ENCODE measurements around the gene SCNN1G.
"Not testable (repeated sequence)": the region's sequence is repeated elsewhere in the genome, so short reads cannot be mapped to it uniquely, and the experiment has no call there.

The SCNN1G gene, protein sequence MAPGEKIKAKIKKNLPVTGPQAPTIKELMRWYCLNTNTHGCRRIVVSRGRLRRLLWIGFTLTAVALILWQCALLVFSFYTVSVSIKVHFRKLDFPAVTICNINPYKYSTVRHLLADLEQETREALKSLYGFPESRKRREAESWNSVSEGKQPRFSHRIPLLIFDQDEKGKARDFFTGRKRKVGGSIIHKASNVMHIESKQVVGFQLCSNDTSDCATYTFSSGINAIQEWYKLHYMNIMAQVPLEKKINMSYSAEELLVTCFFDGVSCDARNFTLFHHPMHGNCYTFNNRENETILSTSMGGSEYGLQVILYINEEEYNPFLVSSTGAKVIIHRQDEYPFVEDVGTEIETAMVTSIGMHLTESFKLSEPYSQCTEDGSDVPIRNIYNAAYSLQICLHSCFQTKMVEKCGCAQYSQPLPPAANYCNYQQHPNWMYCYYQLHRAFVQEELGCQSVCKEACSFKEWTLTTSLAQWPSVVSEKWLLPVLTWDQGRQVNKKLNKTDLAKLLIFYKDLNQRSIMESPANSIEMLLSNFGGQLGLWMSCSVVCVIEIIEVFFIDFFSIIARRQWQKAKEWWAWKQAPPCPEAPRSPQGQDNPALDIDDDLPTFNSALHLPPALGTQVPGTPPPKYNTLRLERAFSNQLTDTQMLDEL
- 0 to 0.12 (median 0) reads per million in 4 experiments for total RNA-seq

DNA sequence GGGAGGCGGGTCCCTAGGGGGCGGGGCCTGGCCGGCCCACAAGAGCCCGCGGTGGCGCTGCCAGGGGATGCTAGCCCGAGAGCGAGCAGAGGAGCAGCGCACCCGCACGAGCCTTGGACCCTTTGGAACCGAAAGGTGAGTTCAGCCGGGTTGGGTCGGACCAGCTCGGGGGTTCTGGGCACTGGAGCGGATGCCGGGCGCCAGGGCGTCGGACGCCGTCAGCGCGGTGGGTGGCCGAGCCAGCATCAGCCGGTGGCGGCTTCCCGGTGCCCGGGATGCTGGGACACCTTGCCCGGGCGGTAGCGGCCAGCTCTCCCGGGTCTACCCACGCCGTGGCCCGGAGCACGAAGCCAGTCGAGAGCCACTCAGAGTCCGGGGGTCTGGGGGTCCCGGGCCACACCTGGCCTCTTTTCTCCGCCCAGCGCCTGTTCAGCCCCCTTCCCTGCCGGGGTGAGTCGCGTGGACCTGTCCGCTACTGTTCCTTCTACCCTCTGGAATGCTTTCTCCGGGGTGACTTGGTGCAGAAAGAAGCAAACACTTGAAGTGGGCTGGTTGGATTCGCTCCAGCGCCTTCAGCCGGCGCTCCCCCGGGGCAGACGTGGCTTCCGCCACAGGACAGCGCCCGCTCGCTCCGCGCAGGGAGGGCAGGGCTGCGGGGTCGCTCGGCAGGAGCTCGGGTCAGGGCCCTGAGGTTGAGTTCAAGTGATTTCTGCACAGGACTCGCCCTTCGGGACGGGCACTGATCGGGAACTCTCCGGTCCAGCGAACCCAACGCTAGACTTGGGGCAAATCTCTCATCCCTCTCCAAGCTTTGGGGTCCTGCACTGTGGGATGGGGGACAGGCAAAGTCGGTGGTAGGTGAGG, at the start of gene SCNN1G:
Gene SCNN1G (plus strand): TSS at position 67 of the 864 bp plus-strand sequence. CDS start 3,527 bp downstream, outside the sequence.
- no peak for DNase-seq

DNA sequence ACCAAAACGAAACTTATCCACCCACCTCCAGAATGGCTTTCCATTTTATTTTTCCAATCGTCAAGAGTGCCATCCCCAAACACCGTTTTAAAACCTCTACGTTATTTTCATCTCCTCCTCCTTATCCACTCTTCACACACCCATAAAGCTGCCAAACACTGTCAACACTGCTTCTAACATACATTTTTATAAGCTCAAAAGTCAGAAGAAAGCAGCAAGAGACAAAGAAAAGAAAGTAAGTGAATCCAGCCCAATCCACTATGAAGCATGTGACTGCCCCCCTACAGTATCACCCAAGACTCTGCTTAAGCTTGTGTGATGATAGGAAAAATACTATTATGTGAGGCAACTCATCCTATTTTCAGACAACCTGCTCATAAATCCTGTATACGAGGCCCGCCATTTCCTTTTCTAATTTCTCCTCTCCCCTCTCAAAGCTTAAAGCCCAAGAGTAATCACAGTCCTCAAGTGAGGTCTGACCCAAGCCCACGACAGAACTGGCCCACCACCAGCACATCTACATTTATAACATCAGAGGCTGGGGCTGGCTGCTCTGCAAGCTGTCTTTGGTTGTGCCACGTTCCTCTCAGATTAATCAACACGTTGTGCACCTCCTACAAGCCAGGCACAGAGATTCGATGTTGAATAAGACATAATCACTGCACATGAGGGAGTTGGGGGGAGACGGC, 49.6 kb upstream of the SCNN1G start:
- no peak for DNase-seq

DNA sequence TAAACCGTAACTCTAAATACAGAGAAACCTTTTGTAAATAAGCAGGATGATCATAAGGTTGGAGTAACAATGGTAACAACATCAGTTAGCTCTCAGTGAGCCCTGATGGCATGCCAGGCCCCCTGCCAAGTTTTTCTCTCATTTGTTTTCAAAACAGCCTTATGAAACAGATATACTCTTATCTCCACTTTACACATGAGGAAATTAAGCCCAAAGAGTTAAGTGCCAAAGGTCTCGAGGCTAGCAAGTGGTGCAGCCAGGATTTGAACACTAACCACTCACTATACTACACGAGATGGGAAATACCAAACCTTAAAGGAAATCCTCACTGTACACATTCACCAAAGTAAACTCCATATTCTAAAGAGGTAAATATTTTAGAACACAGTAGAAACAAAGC, 48.3 kb upstream of the SCNN1G start:
- no peak for DNase-seq

DNA sequence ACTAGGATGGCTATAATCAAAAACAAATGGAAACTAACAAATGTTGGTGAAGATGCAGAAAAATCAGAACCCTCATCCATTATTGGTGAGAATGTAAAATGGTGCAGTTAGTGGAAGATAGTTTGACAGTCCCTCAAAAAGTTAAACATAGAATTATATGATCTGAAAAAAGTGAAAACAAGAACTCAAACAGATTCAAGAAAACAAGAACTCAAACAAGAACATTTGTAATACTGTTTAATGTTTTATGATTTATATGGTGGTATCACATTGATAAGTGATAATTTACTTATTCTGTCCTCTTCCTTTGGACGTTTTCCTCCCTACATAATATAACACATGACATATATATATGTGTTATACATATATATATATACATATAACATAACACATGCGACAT, 45.3 kb upstream of the SCNN1G start:
- DNase-seq, result no peak

DNA sequence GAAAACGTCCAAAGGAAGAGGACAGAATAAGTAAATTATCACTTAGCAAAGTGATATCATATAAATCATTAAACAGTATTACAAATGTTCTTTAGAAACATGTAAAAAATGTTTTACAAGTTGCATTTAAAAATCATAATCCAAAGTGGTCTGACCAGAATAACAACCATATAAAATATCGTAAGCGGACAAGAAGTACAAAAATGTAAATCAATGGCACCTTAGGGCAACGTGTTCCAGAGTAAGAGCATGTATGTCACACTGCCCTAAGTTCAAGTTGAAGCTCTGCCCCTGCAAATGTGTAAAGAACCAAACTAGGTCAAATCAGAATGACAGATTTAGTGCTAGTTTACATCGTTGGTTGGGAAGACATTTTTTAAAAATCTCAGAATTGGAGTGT, 44.7 kb upstream of the SCNN1G start:
- DNase-seq, result no peak

DNA sequence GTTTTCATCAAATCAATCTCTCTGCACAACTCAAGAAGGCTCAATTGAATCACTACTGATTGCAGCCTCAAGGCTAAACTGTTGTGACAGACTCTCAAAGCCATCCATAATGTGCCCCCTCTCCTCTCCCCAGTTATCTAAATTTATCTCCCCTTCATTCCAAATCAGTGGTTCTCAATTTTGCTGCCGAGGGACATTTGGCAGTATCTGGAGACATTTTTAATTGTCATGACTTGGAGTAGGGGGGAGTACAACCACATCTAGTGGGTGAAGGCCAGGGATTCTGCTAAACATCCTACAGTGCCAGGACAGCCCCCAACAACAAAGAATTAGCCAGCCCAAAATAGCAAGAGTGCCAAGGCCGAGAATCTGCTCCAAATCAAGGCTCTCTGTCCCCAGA, 42.4 kb upstream of the SCNN1G start:
- no peak for DNase-seq

DNA sequence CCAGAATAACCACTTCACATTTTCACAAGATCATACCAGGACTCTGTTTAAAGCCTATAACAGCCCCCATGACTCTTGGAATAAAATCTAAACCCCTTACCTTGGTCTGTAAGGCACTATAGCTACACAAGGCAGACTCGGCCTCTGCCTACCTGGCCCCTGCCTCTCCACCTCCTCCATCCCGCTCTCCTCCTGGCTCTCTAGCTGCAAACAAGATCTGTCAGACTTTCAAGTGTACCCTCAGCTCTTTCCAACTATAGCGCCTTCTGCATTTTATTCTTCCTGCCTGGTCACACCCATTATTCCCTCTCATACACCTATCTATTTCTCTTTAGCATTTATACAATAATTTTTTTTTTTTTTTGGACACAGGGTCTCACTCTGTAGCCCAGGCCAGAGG, 41.5 kb upstream of the SCNN1G start:
- DNase-seq, result no peak

DNA sequence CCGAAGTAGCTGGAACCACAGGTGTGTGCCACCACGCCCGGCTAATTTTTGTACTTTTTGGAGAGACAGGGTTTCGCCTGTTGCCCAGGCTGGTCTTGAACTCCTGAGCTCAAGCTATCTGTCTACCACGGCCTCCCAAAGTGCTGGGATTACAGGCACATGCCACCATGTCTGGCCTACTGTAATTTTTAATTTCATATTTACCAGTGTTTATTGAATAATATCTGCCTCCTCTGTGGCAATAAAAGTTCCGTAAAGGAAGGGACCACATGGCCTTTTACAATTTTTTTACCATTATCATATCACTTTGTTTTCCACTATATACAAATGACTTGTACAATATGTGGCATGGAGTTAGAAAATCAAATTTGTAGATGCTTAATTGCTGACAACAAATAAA, 41.0 kb upstream of the SCNN1G start:
- DNase-seq, result no peak

DNA sequence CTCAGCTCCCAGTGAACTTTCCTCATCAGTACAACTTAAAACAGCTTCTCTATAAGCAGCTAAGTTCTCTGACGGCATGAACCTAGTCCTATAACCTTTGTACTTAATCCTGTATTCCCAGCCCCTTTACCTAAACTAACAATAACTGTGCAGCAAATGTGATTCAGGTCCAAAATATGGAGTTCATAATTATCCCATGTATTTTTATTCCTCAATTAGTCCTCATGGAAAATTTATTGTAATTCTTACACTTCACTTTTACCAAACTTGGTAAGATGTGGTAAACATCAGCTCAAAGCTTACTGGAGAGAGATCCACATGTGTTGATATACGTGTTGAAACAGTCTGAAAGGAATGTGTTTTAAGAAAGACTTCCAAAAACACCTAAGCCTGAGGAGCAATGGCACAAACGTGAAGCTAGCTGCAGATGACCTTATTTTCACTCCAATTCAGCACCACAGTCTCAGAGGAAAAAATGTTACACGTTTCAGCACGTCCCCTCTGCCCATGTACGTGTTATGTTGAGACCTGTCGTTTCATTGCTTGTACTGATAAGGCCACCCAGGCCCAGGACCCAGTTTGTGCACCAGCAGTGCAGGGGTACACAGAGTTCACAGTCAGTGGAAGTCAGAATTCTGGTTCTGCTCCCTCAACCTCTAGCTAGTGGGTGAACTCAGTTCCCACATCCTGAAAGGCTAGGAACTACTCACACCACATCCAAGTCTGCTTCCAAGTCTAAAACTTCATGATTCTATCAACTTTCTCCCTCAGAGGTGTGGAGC, 40.4 kb upstream of the SCNN1G start:
- no peak for DNase-seq

DNA sequence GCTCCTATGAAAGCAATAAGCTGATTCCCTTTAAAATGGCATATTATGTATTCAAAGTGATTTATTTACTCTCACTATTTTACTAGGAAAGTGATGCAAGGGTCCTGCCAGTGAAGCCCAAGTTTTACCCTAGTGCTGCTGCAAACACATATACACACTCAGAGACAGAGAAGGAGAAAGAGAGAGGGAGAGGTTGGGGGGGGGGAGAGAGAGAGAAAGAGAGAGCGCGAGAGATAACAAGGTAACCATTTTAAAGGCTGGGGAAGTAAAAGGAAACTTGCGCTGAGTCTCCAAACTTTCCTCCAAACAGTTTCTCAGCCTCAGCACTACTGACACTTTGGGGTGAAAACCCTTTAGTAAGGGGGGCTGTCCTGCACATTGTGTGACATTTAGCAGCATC, 39.2 kb upstream of the SCNN1G start:
- DNase-seq, result no peak

DNA sequence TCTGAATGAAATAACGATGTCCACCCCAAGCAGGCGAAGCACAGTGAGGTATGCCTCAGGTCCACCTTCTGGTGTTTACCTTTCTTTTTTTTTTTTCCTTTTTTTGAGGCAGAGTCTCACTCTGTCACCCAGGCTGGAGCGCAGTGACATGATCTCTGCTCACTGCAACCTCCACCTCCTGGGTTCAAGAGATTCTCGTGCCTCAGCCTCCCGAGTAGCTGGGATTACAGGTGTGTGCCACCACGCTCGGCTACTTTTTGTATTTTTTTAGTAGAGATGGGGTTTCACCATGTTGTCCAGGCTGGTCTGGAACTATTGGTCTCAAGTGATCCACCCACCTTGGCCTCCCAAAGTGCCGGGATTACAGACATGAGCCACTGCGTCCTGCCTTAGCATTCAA, 38.2 kb upstream of the SCNN1G start:
- DNase-seq, result not testable (repeated sequence)

DNA sequence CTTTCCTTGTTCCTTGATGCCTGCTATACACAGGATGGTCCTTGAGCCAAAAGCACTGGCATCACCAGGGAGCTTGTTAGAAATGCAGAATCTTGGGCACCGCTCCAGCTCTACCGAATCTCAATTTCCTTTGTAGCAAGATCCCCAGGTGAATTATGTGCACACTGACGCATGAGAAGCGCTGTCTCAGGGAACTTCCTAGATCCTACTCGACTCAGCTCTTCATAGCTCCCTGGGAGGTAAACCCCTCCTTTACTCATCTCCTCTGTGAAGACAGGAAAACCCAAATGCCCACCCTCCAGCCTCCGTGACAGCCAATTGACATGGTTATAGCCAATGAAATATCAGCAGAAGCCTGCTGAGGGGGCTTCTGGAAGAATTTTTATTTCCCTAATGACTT, 37.4 kb upstream of the SCNN1G start:
- no peak for DNase-seq

DNA sequence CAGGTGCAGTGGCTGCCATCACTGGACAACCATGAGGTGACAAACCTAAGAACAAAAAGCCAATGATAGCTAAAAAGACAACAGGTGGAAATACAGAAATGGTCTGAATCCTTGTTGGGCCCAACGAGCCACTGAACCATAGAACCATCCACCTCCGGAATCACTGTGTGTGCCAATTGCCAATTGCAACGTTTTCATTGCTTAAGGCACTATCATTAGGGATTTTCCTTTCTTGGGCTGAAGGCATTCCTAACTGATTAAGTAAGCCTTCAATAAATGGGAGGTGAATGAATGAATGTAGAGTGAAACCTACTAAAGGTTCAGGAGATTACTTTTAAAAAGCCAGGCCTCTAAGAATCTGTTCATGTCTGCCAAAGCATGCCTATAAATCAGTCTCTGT, 36.9 kb upstream of the SCNN1G start:
- DNase-seq, result no peak

DNA sequence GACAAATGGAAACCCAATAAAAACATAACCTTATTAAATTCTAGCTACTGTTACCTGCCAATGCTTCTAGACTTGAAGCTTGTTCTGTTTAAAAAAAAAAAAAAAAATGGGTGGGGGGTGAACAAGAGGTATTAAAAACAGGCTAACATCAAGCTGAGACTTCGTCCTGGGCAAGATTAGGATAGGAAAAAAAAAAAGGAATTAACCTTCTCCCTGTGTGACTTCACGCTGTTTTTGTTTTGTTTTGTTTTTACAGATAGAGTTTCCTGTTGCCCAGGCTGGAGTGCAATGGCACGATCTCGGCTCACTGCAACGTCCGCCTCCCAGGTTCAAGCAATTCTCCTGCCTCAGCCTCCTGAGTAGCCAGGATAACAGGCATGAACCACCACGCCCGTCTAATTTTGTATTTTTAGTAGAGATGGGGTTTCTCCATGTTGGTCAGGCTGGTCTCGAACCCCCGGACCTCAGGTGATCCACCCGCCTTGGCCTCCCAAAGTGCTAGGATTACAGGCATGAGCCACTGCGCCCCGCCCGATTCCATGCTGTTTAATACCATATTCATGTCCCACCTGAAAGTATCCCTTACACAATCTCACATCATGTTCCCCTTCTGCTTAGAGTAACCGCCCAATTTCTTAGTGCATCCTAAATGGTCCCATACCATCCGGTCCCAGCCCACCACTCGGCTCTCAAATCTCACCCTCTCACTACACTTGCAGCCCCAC, 35.5 kb upstream of the SCNN1G start:
- DNase-seq, result no peak

DNA sequence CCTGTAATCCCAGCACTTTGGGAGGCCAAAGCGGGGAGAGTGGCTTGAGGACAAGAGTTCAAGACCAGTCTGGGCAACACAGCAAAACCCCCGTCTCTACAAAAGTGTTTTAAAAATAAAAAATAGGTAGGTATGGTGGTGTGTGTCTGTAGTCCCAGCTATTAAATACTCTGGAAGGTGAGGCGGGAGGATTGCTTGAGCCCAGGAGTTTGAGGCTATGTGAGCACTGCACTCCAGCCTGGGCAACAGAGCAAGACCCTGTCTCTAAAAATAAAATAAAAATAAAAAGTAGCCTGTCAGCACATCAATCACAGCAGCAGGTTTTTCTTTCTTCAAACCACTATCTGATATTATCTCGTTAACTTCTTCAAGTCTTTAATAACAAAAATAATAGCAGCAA, 34.9 kb upstream of the SCNN1G start:
- no peak for DNase-seq

DNA sequence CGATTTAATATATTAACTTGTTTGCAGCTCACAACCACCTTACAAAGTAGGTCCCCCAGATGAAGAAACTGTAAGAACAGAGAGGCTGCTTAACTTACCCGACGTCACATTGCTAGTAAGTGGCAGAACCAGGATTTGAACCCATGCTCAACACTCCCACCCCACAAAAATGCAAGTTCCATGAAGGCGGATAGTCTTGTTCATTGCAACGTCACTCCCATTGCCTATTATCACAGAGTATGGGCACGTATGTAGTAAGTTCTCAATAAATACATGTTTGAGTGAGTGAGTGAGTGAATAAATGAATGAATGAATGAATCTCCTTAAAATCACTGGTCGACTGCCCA, 34.4 kb upstream of the SCNN1G start:
- no peak for DNase-seq

DNA sequence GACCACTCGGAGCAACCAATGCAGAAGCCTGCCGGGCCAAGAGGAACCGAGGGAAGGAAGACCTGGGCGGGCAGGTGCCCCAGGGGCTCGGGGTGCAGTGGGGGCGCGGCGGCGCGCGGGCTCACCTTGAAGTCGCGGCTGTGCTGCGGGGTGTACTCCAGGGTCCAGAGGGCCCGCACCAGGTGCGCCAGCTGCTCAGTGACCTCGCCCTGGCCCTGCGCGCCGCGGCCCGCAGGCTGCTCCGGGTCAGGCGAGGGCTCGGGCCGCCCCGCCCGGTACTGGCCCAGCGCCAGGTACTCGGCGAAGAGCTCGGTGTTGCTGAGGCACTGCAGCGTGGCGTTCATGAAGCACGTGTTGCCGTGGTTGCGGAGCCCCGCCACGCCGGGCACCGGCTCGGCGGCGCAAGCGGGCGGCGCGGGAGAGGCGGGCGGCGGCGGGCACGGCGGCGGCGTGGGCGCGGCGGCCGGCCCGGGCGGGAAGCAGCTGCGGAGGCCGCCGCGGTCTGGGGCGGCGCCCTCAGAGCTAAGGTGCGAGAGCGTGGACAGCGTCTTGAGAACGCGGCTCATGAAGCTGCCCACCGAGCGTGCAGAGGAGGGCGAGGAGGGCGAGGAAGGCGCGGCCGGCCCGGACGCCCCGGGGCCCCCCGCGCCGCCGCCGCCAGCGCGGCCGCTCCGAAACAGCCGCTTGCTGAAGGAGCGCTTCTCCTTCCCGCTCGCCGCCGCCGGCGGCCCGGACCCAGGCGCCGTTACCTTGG, 33.9 kb upstream of the SCNN1G start:
- DNase-seq, result peak; percentile 14

DNA sequence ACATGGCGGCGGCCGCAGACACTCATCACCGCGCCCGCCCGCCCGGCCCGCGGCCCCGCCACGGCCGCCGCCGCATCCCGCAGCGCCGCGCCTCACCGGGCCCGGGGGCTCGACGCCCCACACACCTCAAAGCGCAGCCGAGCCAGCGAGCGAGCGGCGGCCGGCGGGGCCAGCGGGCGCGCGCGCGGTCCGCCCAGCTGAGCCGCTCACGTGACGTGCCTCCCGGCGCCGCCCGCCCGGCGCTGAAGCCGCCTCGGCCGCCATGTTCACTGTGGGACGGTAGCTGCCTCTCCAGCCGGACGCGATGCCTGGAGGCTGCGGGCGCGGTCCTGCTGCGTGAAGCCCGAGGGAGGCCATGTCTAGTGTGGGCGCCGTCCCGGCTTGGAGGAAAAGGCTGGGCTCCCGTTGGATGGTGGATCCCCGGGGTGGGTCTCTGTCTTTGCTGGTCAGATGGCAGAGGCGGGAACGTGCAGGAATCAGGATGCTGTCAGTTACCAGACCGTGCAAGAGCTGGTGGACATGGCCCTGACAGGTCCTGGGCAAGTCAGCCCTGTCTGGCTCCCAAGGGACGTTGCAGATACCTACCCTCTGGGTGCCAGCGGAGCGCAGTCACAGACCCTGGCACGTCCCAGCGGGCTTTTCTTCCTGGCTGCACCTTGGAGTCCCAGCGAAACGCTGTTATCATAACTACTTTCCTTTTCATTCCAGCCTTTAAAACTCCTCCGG, 33.1 kb upstream of the SCNN1G start, which contains the start of gene USP31:
Gene USP31 (minus strand): TSS at position 186 of the 726 bp plus-strand sequence. CDS start 182 bp downstream, at position 4.
- peak; percentile 79 for DNase-seq

DNA sequence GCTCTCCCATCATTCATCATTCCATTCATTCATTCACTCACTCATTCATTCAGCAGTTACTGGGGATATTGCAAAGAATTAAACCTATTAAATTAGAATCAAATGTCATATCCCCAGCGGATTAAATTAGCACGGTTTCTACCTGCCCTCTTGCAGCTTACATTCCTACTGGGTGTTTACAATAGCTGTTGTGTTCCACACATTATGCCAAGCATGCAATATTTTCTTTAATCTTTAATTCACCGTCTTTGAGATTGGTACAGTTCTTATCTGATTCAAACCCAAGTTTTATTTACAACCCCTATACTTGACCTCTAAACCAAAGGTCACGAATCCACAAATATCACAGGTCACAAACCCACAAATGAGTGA, 32.6 kb upstream of the SCNN1G start:
- no peak for DNase-seq

All from effector CD8-positive, alpha-beta T cell (primary cell).